Inferior parietal cortex (tissue), 1 donor: ENCODE results near the gene CST6.
"Not testable (repeated sequence)": the region's sequence is repeated elsewhere in the genome, so short reads cannot be mapped to it uniquely, and the experiment has no call there.

Source experiments
- DNase-seq: peaks from one replicate; pipeline ENCODE4 v3.0.0-alpha.2; 2016; ENCODE audit errors: extremely low spot score

CST6 gene

GRCh38 chr11:66015454-66015881 lies 3.7 kb downstream of the CST6 start:
- DNase-seq = no peak

GRCh38 chr11:66015936-66016792 lies 4.4 kb downstream of the CST6 start:
- no peak for DNase-seq

GRCh38 chr11:66016793-66017177 lies 5.0 kb downstream of the CST6 start:
- DNase-seq = no peak

GRCh38 chr11:66017321-66017720 lies 5.5 kb downstream of the CST6 start:
- DNase-seq = no peak

GRCh38 chr11:66020212-66020611 lies 8.4 kb downstream of the CST6 start:
- DNase-seq = no peak

GRCh38 chr11:66020618-66021357 lies 9.0 kb downstream of the CST6 start:
- DNase-seq = no peak

- peak; percentile 64 for DNase-seq
These were observed 10.8 kb downstream of the CST6 start for GRCh38 chr11:66022401-66023185.

- not testable (repeated sequence) for DNase-seq
These were observed 11.3 kb downstream of the CST6 start for GRCh38 chr11:66023186-66023440.

GRCh38 chr11:66026017-66026529 lies 14.3 kb downstream of the CST6 start, which contains the start of gene CATSPER1:
CATSPER1 (minus strand) TSS chr11:66026479; CDS start chr11:66026379, 100 bp downstream.
- DNase-seq = no peak

GRCh38 chr11:66032957-66033735 lies 21.3 kb downstream of the CST6 start:
- no peak for DNase-seq

GRCh38 chr11:66035653-66036333 lies 24.0 kb downstream of the CST6 start:
- DNase-seq = no peak

- DNase-seq = no peak
These were observed 24.5 kb downstream of the CST6 start for GRCh38 chr11:66036334-66036710.

- DNase-seq = no peak
These were observed 25.5 kb downstream of the CST6 start for GRCh38 chr11:66037327-66037726.

- DNase-seq = no peak
These were observed 28.0 kb downstream of the CST6 start for GRCh38 chr11:66039765-66040164.

GRCh38 chr11:66042227-66042995 lies 30.6 kb downstream of the CST6 start:
- DNase-seq = no peak

- no peak for DNase-seq
These were observed 31.4 kb downstream of the CST6 start for GRCh38 chr11:66042996-66043906.

- no peak for DNase-seq
These were observed 32.9 kb downstream of the CST6 start for GRCh38 chr11:66044757-66045156.

GRCh38 chr11:66045177-66045639 lies 33.4 kb downstream of the CST6 start:
- peak; percentile 82 for DNase-seq

GRCh38 chr11:66046901-66047300 lies 35.1 kb downstream of the CST6 start:
- no peak for DNase-seq
